SH-SY5Y (cell line): ENCODE data around the gene MITF.

Experiments
- GATA2 ChIP-seq: IDR thresholded peaks from 2 replicates; pipeline ENCODE4 v1.6.1; 2011; ENCODE audit warnings: mild to moderate bottlenecking, low read depth, low read length
- GATA3 ChIP-seq: IDR thresholded peaks from 2 replicates; pipeline ENCODE4 v1.6.1; 2011; ENCODE audit warnings: low read depth, mild to moderate bottlenecking, low read length, moderate library complexity

- TF ChIP-seq GATA3 (no peak), GATA2 (no peak)
These were observed 233.4 kb downstream of the MITF start for GRCh38 chr3:69972672-69973071.
